GM18519 (cell line): ENCODE measurements around the gene CYP1A2.
"Not testable (repeated sequence)": the region's sequence is repeated elsewhere in the genome, so short reads cannot be mapped to it uniquely, and the experiment has no call there.

ENCODE experiments used
- ATAC-seq: cut with Tn5 transposase; IDR thresholded peaks from one replicate; pipeline ENCODE4 v1.9.1; 2021; ENCODE audit warnings: mild to moderate bottlenecking, moderate library complexity; ENCODE audit not compliant: unreplicated experiment, low FRiP score

The CYP1A2 gene

DNA sequence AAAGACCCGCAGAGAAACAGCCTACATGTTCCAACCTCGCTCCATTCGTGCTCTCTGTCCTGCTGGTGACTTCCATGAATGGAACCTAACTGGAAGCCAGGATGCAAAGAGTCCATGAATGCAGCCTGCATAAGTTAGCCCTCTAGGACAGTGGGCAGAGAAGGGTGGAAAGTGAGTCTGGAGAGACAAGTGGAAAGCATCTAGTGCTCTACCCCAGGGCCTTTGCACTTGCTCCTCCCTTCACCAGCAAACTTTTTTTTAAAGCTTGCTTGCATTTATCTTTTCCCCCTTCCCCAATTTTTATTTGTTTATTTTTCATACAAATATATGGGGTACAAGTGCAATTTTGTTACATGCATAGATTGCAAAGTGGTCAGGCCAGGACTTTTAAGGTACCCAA is 15.4 kb upstream of the CYP1A2 start:
- no peak for ATAC-seq

DNA sequence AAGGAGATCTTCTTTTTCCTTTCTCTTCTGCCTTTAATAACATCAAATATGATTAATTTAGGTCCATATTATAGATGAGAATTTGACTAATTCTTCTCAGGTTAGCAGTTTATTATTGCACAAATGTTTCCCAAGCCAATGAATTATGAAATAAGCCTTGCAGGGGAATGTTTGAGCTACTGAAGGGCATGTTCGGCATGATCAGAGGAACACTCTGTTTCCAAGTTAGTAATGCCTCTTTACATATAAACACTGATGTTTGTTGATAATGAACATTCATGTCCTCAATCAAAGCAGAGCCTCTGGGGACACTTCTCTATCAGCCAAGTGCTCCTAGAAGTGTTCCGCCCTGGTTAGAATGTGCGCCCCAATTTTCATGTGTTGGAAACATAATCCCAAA is 13.3 kb upstream of the CYP1A2 start:
- no peak for ATAC-seq

DNA sequence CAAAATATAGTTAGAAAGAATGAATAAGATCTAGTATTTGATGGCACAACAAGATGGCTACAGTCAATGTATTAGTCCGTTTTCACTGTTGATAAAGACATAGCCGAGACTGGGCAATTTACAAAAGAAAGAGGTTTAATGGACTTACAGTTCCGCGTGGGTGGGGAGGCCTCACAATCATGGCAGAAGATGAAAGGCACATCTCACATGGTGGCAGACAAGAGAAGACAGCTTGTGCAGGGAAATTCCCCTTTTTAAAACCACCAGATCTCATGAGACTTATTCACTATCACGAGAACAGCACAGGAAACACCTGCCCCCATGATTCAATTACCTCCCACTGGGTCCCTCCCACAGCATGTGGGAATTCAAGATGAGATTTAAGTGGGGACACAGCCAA is 10.4 kb upstream of the CYP1A2 start:
- not testable (repeated sequence) for ATAC-seq

DNA sequence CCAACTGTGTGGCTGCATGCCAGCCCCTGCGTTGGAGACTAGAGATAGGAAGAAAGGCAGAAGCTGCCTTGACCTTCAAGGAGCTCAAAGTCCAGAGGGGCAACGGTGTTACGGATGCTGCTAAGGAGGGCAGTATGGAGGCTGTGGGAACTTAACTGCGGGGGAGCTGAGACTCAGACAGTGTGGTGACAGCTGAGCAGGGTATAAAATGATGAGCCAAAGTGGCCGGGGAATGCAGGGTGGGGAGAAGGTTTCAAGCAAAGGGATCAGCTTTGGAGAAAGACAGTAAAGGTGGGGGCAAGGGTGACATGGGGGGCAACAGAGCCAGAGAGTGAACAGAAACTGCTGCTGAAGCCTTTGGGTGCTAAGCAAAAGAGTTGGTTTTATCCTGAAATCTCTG is 6.2 kb upstream of the CYP1A2 start:
- no peak for ATAC-seq

DNA sequence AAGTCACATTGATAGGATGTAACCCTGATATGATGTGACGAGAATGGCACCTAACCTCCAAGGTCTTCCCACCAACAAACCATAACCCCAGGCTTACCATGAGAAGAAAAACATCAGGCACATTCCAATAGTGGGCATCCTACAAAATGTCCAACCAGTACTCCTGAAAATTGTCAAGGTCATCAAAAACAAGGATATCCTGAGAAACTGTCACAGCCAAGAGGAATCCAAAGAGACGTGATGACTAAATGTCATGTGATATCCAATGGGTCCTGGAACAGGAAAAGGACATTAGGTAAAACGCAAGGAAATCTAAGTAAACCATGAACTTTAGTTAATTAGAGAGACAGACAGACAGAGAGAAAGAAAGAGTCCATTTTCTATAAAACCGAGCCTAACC is 2.3 kb upstream of the CYP1A2 start:
- ATAC-seq = no peak

DNA sequence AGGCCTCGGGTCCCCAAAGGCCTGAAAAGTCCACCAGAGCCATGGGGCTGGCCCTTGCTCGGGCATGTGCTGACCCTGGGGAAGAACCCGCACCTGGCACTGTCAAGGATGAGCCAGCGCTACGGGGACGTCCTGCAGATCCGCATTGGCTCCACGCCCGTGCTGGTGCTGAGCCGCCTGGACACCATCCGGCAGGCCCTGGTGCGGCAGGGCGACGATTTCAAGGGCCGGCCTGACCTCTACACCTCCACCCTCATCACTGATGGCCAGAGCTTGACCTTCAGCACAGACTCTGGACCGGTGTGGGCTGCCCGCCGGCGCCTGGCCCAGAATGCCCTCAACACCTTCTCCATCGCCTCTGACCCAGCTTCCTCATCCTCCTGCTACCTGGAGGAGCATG is 1.2 kb downstream of the CYP1A2 start:
- no peak for ATAC-seq

DNA sequence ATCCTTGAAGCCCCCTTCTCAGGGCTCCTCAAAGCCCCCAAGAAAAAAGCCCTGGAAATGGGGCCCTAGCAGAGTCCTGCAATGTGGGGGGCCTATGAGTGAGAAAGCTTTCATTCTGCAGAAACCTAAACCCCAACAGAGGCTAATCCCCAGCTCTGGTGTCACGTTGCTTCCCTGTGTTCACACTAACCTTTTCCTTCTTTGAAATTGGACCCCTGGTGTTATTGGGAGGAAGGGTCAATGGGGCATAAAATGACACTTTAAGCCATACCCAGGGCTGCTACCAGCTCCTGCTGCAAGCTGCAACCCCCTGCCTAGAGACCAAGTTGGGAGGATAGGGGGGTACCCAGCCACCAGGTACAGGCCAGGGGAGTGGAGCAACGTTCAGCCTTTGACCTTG is 2.1 kb downstream of the CYP1A2 start:
- ATAC-seq = no peak

DNA sequence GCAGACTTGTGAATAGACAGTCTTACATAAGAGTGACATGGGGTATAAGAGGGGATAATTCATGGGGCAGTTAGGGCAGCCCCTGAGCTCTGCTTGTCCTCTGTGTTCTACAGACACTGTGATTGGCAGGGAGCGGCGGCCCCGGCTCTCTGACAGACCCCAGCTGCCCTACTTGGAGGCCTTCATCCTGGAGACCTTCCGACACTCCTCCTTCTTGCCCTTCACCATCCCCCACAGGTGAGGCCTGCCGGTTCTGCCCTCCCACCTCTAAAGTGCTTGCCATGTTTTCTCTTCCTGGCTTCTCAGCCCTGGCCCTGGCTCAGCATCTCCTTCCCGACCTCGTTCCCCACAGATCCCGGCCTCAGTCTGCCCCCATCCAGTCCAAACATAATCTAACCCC is 3.4 kb downstream of the CYP1A2 start:
- no peak for ATAC-seq

DNA sequence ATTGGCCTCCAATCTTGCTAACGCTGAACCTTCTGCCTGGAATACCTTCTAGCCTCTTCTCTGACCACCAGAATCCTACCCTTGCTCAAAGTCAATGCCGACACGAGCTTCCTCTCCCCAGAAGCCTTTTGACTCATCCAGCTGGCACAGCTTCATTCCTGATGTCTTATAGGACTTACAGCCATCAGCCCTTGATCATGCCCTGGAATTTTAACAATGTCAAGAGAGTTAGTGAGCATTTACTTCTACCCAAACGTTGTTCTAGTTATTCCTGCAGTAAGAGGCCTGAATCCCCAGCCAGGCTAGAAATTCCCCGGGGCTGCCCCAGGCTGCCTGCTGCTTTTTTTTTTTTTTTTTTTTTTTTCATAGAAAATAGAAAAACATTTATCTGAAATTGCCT is 3.9 kb downstream of the CYP1A2 start:
- no peak for ATAC-seq

DNA sequence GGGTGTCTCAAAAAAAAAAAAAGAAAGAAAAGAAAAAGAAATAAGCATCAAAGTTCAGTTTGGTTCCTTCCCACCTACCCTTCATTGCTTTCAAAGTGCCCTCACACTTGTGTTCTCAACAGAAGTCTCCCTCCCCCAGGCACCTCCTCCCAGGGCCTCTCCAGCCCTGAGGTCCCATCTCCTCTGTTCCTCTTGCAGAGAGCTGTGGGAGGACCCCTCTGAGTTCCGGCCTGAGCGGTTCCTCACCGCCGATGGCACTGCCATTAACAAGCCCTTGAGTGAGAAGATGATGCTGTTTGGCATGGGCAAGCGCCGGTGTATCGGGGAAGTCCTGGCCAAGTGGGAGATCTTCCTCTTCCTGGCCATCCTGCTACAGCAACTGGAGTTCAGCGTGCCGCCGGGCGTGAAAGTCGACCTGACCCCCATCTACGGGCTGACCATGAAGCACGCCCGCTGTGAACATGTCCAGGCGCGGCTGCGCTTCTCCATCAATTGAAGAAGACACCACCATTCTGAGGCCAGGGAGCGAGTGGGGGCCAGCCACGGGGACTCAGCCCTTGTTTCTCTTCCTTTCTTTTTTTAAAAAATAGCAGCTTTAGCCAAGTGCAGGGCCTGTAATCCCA is 6.1 kb downstream of the CYP1A2 start:
- ATAC-seq = no peak

DNA sequence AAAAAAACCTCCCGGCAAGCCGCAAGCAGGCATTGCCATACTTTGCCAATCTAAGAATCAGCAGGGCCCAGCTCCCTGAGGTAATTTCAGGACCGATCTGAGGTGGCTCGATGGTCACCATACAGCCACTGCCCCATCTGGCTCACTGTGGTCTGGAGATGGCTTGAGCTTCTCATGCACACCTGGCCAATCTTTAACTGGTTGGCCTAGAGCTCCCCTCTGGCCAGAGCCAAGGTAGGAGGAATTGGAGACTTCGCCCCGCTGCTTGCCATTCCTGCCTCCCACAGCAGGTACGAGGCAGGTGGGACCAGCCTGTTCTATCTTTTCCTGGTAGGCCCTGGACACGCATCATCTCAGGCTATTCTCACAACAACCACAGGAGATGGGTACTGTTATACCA is 10.1 kb downstream of the CYP1A2 start:
- ATAC-seq = no peak

DNA sequence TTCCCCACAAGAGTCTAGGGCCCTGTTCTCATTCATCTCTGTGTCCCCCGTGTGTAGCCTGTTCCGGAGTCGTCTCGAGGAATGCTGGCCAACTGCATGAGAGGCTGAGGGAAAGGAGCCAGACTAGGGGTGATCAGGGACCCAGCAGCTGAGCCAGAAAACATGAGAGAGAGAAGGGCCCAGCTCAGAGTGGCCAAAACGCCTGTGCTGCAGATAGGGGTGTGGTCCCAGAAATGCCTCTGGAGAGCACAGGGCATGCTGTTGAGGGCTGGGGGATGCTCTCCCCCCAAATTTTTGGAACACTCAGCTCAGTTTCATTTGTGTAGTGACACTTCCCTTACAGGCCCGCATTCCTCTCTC is 14.1 kb downstream of the CYP1A2 start:
- ATAC-seq = no peak

DNA sequence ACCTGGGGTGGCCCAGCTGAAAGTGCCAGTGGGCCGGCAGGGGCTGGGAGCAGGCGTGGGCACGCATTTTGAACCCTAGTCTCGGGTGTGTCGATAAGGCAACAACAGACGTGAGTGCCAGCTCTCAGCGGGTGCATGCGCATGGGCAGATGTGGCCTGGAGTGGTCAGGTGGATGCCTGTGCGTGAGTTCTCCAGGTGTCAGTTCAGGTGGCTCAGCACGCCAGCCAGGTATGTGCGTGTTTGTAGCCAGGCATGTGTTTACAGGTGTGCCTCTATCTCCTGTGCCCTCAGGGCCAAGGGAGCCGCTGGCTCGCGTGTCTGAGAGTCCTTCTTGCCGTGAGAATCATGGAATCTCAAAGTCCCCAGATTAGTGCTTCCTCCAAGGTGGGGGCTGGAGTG is 14.8 kb downstream of the CYP1A2 start:
- no peak for ATAC-seq

DNA sequence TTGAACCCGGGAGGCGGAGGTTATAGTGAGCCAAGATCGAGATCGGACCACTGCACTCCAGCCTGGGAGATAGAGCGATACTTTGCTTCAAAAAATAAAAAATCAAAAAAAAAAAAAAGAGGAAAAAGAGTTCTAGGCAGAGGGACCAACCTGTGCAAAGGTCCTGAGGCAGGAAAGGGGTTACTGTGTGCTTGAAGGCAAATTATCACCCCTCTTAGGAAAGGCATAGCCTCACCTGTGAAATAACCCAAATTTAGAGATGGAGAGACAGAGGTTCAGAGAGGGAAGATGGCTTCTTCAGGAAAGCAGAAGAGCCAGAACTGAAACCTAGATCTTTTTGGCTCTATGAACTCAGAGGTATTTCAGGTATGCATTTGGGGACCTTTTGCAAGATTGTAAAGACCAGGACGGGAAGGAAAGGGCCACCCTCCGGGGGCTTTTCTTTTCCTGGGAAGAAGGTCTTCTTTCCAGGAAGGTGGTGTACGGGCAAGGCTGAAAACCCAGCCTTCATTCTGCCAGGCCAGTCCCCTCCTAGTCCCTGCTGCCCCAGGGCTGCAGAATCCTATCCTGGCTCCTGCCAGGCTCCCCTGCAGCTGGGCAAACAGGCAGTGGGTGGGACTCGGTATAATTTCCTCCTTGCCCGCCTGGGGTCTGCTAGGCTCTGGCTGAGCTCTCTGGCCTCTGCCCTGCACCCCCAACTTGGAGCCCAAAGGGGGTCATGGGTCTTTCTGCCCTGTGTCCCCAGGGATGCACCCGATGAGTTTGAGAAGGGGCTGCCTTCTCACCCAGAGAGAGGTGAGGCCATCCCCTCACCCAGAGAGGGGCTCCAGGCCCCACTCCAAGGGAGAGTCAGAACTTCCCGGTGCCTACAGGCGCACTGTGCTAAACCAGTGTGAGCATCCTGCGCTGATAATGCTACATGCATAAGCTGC is 18.8 kb downstream of the CYP1A2 start:
- no peak for ATAC-seq

DNA sequence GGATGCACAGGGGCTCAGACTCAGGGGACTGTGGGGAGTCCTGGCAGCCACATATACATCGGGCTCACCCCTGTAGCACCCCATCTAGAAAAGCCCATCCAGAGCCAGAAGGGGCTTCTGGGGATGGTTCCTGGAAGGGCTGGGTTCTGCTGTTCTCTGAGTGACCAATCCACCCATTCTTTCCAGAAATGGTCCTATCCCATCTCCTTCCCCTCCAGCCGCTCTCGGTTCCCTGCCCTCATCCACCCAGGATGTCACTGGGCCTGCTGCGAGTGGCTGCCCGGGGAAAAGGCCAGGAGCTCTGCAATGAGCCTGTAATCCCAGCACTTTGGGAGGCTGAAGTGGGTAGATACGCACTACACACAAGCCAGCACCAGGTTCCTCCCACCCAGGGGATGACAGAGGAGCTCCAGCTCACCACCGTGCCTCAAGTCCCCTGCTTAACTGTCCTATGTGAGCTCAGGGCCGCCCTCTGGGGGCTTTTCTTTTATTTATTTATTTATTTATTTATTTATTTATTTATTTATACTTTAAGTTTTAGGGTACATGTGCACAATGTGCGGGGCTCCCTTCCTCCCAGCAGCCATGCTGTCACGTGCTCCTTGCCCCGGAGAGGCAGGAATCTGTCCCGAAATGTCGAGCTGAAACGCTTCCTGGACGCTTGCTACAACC is 19.6 kb downstream of the CYP1A2 start:
- ATAC-seq = no peak

DNA sequence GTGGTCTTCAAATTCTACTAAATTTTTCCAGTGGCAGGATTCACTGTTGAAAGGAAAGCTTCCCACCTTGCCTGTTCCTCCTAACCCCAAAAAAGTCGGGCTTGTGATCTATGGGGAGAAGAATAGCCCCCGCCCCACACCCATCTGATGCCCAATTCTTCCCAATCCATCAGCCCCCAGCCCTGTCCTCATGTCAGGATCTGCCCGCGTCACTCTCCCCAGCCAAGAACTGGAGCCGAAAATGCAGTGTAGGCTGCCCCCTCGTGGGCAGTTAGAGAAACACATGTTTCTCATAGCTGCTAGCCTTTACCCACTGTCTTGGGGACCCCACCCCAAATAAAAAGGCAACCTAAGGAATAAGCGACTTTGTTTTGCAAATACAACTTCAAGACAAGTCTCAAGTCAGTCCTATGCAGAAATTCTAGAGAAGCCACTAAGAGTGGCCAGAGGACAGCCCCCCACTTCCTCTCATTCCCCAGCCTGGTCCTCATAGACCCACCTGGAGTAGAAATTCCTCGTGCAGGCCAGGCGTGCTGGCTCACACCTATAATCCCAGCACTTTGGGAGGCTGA is 20.2 kb downstream of the CYP1A2 start:
- ATAC-seq = no peak

DNA sequence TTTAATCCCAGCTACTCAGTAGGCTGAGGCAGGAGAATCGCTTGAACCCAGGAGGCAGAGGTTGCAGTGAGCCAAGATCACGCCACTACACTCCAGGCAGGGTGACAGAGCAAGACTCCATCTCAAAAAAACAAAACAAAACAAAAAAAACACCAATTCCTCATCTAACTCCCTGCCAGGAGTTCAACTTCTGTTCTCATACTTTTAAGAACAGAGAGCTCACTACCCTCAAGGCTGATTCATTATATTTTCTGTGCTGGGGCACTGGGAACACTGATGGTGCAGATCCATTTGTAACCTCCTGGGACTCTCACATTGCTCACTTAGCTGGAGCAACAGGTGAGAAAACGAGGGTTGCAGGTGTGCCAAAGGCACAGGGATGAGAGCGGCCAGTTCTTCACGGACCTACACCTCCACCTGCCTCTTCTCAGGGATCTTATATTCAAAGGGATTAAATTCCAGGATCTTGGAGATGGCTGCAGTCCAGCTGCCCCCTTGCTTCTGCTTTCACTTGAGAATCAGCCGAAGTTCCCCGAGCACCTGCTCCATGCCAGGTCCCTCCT is 20.9 kb downstream of the CYP1A2 start:
- ATAC-seq = no peak

DNA sequence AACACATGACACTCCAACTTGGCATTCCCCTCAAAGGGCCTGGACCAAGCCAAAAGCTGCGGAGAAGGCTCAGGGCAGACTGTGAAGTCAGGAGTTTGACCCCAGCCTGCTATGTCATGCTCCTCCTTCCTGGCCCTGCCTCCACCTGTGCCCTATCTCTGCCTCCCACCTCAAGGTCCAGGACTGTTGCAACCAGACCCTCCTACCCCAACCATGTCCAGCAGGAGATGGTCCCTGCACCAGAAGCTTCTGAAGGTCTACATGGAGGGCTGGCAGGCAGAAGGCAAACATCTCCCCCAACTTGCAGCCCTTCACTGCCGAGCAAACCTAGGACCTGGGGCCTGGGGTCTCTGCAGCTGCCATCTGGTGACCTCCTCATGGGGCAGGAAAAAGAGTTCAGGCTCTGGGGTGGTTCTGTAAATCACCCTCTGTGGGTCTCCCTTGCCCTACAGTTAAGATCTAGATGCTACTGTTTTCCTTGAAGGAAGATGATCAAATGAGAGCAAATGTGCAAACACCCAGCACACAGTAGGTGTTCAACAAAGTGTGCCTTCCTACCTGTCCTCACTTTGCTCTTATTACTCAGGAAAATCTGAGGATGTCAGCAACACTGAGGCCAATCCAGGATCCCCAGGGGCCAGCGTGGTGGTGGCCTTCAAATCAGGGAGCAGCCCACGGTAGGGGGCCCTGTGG is 21.7 kb downstream of the CYP1A2 start:
- ATAC-seq = no peak

DNA sequence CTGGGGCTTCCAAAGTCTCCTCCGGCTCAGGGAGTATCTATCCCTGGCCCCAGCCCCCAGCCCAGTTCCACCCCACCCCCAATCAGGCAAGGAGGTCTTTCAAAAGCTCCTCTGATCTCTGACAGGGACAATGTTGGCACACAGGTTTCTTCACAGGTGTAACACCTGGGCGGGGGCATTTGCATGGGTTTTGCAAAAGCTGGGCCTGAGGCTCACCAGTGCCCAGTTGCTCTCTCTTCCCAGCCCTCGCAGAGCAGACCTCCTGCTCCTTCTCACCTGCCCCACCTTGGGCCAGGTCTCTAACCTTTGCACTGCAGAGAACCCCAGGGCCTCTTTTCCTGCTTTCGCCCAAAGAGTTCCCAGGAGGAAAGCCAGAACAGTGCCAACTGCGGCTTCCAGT is 24.7 kb downstream of the CYP1A2 start:
- no peak for ATAC-seq

DNA sequence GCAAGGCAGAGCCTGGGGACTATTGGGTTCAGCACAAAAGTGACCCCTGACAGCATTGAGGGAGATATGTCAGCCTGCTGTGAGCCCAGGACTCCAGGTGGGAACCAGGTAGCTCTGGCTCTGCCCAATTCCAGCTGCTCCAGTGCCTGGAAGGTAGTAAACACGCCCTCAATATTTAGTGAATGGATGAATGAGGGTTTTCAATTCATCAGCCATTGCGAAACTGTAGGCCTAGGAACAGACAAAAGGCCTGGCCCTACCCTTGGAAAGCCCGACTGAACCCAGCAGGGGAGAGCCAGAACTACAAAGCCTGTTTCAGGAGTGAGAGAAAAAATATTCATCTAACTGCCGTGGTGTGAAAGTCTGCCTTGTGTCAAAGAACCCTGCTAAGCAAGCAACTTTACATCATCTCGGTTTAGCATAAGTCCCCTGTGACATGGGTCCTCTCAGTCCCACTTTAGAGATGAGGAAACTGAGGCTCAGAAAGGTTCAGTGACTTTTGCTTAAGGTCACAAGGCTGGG is 25.1 kb downstream of the CYP1A2 start:
- no peak for ATAC-seq
